ENCODE measurements around the gene ANKRD6.

The ANKRD6 gene

GRCh38 chr6:89564752-89565427 is 131.9 kb downstream of the ANKRD6 start:
- DNase-seq (ENCODE audit: low read depth in 2 of 2): no peak

GRCh38 chr6:89566008-89566800 is 133.3 kb downstream of the ANKRD6 start:
- DNase-seq (ENCODE audit: low read depth in 2 of 2): no peak

- no peak for DNase-seq (ENCODE audit: low read depth in 2 of 2)
Observed at GRCh38 chr6:89566930-89567629, 134.1 kb downstream of the ANKRD6 start.

GRCh38 chr6:89567630-89568390 is 134.9 kb downstream of the ANKRD6 start:
- no peak for DNase-seq (ENCODE audit: low read depth in 2 of 2)

- DNase-seq (ENCODE audit: low read depth in 2 of 2): no peak
Observed at GRCh38 chr6:89574910-89575561, 142.1 kb downstream of the ANKRD6 start.

GRCh38 chr6:89575562-89575960 is 142.6 kb downstream of the ANKRD6 start:
- DNase-seq (ENCODE audit: low read depth in 2 of 2): no peak

- DNase-seq (ENCODE audit: low read depth in 2 of 2): no peak
Observed at GRCh38 chr6:89580997-89581666, 148.2 kb downstream of the ANKRD6 start.

- DNase-seq (ENCODE audit: low read depth in 2 of 2): no peak
Observed at GRCh38 chr6:89581689-89582088, 148.7 kb downstream of the ANKRD6 start.

- DNase-seq (ENCODE audit: low read depth in 2 of 2): no peak
Observed at GRCh38 chr6:89582669-89583325, 149.8 kb downstream of the ANKRD6 start.

GRCh38 chr6:89583559-89583958 is 150.6 kb downstream of the ANKRD6 start:
- no peak for DNase-seq (ENCODE audit: low read depth in 2 of 2)

- no peak for DNase-seq (ENCODE audit: low read depth in 2 of 2)
Observed at GRCh38 chr6:89584539-89584938, 151.6 kb downstream of the ANKRD6 start.

- no peak for DNase-seq (ENCODE audit: low read depth in 2 of 2)
Observed at GRCh38 chr6:89585154-89585553, 152.2 kb downstream of the ANKRD6 start.

- DNase-seq (ENCODE audit: low read depth in 2 of 2): no peak
Observed at GRCh38 chr6:89589297-89590025, 156.5 kb downstream of the ANKRD6 start.

- no peak for DNase-seq (ENCODE audit: low read depth in 2 of 2)
Observed at GRCh38 chr6:89590133-89590532, 157.2 kb downstream of the ANKRD6 start.

- DNase-seq (ENCODE audit: low read depth in 2 of 2): no peak
Observed at GRCh38 chr6:89591745-89592144, 158.8 kb downstream of the ANKRD6 start.

GRCh38 chr6:89596056-89596455 is 163.1 kb downstream of the ANKRD6 start:
- no peak for DNase-seq (ENCODE audit: low read depth in 2 of 2)

- no peak for DNase-seq (ENCODE audit: low read depth in 2 of 2)
Observed at GRCh38 chr6:89596484-89596883, 163.5 kb downstream of the ANKRD6 start.

GRCh38 chr6:89597372-89597771 is 164.4 kb downstream of the ANKRD6 start:
- no peak for DNase-seq (ENCODE audit: low read depth in 2 of 2)

GRCh38 chr6:89597988-89598387 is 165.0 kb downstream of the ANKRD6 start:
- peak in 1 of 2 experiments; percentile 4 for DNase-seq (ENCODE audit: low read depth in 2 of 2)

- DNase-seq (ENCODE audit: low read depth in 2 of 2): no peak
Observed at GRCh38 chr6:89599727-89600126, 166.8 kb downstream of the ANKRD6 start.

Data from fibroblast of skin of left biceps (primary cell).